NCI-H748 treated with DMSO at 0.1 percent for 48 hours (cell line): ENCODE data around the gene APOC1.
"Not testable (repeated sequence)": the region's sequence is repeated elsewhere in the genome, so short reads cannot be mapped to it uniquely, and the experiment has no call there.

Experiments
- DNase-seq: peaks from one replicate; lab custom pipeline; 2025; lab: John Stamatoyannopoulos, UW

The APOC1 gene

GRCh38 chr19:44914433-44915206 is at the start of gene APOC1:
TSS of gene APOC1 (plus strand) at chr19:44914608. CDS start at chr19:44914892, 284 bp downstream.
- DNase-seq, result peak; percentile 73

DNA sequence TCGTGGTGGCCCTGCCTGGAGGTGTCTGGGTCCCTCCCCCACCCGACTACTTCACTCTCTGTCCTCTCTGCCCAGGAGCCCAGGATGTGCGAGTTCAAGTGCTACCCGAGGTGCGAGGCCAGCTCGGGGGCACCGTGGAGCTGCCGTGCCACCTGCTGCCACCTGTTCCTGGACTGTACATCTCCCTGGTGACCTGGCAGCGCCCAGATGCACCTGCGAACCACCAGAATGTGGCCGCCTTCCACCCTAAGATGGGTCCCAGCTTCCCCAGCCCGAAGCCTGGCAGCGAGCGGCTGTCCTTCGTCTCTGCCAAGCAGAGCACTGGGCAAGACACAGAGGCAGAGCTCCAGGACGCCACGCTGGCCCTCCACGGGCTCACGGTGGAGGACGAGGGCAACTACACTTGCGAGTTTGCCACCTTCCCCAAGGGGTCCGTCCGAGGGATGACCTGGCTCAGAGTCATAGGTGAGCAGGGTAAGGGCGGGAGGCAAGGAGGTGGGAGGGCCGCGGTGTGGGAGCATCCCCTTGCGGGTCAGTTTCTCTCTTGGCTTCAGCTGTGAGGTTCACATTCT is 49.1 kb upstream of the APOC1 start:
- DNase-seq, result no peak

DNA sequence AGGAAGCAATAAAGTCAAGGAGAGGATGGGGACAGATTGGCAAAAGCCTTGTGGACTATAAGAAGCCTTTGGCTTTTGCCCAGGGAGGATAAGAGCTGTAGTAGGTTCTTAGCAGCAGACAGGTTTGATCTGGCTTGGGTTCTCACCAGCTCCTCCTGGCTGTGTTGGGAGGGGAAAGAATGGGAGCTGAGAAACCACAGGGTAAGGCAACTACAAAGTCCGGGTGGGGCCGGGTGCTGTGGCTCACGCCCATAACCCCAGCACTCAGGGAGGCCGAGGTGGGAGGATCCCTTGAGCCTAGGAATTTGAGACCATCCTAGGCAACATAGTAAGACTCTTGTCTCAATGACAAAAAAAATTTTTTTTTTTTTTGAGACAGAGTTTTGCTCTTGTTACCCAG is 47.7 kb upstream of the APOC1 start:
- DNase-seq, result no peak

DNA sequence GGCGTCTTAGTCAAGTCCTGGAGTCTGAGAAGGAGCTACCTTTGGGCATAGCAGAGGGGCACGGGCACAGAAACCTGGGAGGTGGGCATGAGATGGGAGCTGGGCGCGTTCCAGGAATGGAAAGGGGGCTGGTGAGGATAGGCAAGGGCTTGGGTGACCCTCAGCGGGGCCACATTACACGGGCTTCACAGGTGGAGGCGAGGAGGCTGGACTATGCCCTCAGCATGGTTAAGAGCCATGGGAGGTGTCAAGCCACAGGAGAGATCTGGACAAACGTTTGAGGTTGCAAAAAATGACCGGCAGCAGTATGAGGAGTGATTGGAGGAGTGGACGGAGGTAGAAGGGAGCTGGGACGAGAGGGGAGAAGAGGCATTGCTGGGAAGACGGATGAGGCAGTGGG is 46.8 kb upstream of the APOC1 start:
- no peak for DNase-seq

- DNase-seq, result no peak
Observed at GRCh38 chr19:44869733-44870470, 44.5 kb upstream of the APOC1 start.

DNA sequence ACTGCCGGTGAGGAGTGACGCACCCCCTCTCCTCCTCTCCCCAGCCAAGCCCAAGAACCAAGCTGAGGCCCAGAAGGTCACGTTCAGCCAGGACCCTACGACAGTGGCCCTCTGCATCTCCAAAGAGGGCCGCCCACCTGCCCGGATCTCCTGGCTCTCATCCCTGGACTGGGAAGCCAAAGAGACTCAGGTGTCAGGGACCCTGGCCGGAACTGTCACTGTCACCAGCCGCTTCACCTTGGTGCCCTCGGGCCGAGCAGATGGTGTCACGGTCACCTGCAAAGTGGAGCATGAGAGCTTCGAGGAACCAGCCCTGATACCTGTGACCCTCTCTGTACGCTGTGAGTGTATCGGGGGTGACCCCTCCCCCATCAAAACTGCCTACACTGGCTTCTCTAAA is 42.6 kb upstream of the APOC1 start:
- DNase-seq, result no peak

- DNase-seq, result no peak
Observed at GRCh38 chr19:44872661-44873060, 41.7 kb upstream of the APOC1 start.

GRCh38 chr19:44874317-44874716 is 40.1 kb upstream of the APOC1 start:
- no peak for DNase-seq

DNA sequence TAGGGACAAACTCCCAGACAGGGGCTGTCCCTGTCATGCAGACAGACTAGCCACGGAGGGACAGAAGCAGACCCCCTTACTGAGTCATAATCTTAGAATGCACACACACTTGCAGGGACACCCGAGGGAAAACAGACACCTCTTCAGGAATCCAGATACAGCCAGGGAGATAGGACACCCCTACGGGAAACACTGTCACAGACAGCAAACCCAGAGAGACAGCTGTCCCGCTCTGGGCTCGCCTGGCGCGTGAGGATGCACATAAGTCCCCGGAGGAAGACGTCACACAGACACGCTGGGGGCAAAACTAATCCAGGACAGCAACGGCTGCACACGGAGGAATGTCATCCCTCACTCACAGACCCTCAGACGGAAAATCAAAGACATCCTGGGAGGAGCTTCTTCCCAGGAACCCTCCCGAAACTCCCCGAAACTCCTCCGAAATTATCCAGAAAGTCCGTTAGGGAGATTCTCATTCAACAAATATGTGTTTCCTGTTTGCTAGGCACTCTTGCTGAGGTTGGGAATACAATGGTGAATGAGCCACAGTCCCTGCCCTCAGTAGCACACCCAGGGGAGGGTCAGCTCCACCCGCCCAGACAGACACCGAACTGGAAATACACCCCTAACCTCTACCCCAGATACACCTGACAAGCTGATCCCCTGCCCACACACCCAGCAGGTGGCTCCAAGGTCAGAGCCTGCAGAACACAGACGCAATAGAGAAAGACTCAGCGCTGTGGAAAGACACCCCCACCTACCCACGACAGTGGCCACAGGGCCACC is 38.5 kb upstream of the APOC1 start:
- DNase-seq, result no peak

GRCh38 chr19:44876930-44877535 is 37.4 kb upstream of the APOC1 start:
- DNase-seq, result no peak

DNA sequence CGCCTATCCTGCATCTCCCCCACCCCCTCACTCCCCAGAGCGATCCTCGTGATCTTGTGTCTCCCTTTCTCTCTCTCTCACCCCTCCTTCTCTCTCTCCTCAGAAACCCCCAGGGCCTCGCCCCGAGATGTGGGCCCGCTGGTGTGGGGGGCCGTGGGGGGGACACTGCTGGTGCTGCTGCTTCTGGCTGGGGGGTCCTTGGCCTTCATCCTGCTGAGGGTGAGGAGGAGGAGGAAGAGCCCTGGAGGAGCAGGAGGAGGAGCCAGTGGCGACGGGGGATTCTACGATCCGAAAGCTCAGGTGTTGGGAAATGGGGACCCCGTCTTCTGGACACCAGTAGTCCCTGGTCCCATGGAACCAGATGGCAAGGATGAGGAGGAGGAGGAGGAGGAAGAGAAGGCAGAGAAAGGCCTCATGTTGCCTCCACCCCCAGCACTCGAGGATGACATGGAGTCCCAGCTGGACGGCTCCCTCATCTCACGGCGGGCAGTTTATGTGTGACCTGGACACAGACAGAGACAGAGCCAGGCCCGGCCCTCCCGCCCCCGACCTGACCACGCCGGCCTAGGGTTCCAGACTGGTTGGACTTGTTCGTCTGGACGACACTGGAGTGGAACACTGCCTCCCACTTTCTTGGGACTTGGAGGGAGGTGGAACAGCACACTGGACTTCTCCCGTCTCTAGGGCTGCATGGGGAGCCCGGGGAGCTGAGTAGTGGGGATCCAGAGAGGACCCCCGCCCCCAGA is 36.1 kb upstream of the APOC1 start:
- no peak for DNase-seq

DNA sequence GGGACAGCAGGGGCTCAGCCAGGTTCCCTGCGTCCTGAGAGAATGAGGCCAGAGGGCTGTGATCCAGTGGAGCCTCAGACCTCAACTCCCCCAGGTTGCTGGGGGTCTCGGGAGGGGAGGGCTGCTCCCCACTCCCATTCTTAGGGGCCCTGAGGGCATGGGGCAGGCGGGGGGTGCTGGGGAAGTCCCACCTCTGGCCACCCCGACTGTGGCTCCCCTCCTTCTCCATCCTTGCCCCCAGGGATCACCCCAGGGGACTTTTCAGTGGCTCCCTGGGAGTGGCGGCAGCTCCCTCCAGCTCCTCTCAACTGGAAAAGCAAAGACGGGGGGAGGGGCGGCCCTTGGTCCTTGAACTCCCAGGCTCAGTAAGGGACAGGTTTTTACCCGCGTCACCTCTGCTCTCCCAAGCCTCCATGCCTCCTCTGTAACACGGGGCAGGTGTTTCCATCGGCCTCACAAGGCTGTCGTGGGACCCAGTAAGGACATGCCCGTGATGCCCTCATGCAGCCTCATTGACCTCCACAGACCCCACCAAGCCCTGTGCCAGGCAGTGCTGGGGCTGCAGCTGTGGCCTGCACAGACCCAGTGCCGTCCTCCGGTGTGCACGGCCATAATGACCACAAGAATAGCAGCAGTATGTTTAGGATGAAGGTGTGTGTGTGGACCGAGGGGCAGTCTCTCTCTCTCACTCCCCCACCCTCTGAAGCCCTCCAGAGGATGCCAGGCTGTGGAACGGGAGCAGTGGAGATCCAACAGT is 34.9 kb upstream of the APOC1 start:
- no peak for DNase-seq

DNA sequence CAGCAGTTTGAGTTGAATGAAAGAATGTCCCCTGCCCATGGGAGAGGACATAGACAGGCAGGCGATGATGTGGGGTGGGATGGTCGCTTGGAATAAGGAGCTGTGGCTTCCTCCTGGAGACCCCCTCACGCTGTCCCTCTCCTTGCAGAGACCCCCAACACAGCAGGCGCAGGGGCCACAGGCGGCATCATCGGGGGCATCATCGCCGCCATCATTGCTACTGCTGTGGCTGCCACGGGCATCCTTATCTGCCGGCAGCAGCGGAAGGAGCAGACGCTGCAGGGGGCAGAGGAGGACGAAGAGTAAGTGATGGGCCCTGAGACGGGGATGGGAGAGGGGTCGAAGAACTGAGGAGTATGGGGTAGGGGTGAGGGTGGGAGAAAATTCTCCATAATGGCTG is 32.3 kb upstream of the APOC1 start:
- DNase-seq, result no peak

GRCh38 chr19:44882619-44883397 is 31.6 kb upstream of the APOC1 start:
- not testable (repeated sequence) for DNase-seq

- no peak for DNase-seq
Observed at GRCh38 chr19:44883922-44884321, 30.5 kb upstream of the APOC1 start.

DNA sequence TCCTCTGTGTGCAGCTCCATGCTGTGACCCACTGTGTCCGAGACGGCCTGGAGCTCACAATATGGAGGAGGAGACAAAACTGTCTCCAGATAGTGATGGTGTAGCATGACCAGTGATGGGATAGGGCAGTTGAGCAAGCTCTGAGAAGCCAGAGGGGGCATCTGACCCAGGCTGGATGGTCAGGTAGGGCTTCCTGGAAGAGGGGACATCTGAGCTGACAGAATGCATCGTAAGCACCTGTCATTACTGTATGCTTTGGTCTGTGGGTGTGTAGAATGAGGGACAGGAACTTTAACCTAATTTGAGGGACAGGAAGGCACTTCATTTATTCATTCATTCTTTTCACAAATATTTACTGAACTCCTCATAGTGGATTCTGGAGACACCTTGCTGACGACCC is 29.8 kb upstream of the APOC1 start:
- DNase-seq, result no peak

DNA sequence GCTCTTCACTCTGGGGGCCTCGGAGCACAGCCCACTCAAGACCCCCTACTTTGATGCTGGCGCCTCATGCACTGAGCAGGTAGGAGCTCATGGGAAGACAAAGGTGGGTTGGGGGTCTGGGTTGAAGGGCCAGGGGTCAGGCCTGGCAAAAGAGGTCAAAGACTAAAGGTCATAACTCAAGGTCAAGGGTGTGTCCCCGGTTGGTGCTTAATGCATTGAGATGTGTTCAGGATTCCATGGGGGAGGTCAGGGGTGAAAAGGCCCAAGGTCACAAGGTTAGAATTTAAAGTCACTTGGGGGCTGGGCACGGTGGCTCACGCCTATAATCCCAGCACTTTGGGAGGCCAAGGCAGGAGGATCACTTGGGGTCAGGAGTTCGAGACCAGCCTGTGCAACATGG is 28.3 kb upstream of the APOC1 start:
- DNase-seq, result no peak

DNA sequence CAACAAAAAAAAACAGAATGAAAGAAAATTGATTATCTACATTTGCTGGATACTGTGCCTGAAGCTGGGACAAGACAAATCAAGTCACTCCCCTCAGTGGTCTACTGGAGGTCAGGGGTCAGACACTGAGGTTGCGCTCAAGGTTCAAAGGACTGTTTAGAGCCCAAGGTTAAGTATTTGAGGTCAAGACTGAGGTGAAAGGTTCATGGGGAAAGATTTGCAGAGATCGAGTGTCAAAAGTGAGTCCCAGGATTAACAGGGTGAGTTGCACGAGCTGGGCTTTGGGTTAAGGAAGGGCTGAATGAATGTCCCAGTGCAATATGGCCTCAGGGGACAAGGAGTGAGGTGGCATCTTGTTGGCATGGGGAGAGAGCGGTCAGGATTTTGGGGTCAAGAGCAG is 26.8 kb upstream of the APOC1 start:
- no peak for DNase-seq

DNA sequence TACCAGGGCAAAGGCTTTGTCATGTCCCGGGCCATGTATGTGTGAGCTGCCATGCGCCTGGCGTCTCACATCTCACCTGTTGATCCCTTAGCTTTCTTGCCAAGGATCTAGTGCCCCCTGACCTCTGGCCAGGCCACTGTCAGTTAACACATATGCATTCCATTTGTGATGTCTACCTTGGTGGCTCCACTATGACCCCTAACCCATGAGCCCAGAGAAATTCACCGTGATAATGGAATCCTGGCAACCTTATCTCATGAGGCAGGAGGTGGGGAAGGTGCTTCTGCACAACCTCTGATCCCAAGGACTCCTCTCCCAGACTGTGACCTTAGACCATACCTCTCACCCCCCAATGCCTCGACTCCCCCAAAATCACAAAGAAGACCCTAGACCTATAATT is 26.1 kb upstream of the APOC1 start:
- DNase-seq, result not testable (repeated sequence)
